Smooth muscle cell of bladder (primary cell): ENCODE measurements around the gene RBKS. TPM values are rescaled to one million over a fixed set of nuclear protein-coding genes. Genes with fewer than 3 reads are reported as not detected.

Experiments
- total RNA-seq: library from RNA; depleted of rRNA; stranded (reverse); fragments of >200 nt; gene quantifications from 2 replicates; pipeline ENCODE4 v1.2.3, GENCODE V29; 2014

The RBKS gene
- 1.6 and 2.4 TPM in 2 replicates for total RNA-seq

GRCh38 chr2:27890146-27890923 lies at the start of gene RBKS, which contains the start of gene BABAM2:
TSS of gene RBKS (minus strand) at chr2:27890387. CDS start at chr2:27890345, 42 bp downstream.
TSS of gene BABAM2 (plus strand) at chr2:27890729. CDS start at chr2:27894557, 3,828 bp downstream.

GRCh38 chr2:27771548-27772335 lies 118.4 kb downstream of the RBKS start, which contains the start of gene MRPL33:
TSS of gene MRPL33 (plus strand) at chr2:27771719. CDS start at chr2:27771778, 59 bp downstream.

Other genes starting within 250 kb of the RBKS start
- 13.9 and 16.5 TPM in 2 replicates for gene SUPT7L, start 226.8 kb downstream of the RBKS start, total RNA-seq
- gene SLC4A1AP, start 226.5 kb downstream of the RBKS start, total RNA-seq, result 24.0 and 25.6 TPM in 2 replicates
- 58.0 and 63.0 TPM in 2 replicates for gene MRPL33, start 118.7 kb downstream of the RBKS start, total RNA-seq
- gene BABAM2, start 342 bp upstream of the RBKS start, total RNA-seq, result 14.9 and 18.8 TPM in 2 replicates